PFSK-1 (cell line): ENCODE measurements around the gene FOXN4.

Experiments
- POLR2AphosphoS5 ChIP-seq: IDR thresholded peaks from 2 replicates; pipeline ENCODE4 v1.6.1; 2012; ENCODE audit warnings: low read depth, mild to moderate bottlenecking, control low read depth, low read length, moderate library complexity
- REST ChIP-seq, 2 experiments: IDR thresholded peaks; 2 replicates each; pipeline versions ENCODE4 v1.6.1 to v1.8.0; 2011 to 2012; ENCODE audit warnings: low read depth in 2 of 2, low read length in 2 of 2, control low read depth in 1 of 2, inconsistent platforms in 1 of 2, mild to moderate bottlenecking in 1 of 2, moderate library complexity in 1 of 2; ENCODE audit not compliant: insufficient read depth in 1 of 2
- SIN3A ChIP-seq: IDR thresholded peaks from 2 replicates; pipeline ENCODE4 v1.6.1; 2012; ENCODE audit warnings: mild to moderate bottlenecking, low read length, moderate library complexity, borderline replicate concordance; ENCODE audit not compliant: insufficient read depth

DNA sequence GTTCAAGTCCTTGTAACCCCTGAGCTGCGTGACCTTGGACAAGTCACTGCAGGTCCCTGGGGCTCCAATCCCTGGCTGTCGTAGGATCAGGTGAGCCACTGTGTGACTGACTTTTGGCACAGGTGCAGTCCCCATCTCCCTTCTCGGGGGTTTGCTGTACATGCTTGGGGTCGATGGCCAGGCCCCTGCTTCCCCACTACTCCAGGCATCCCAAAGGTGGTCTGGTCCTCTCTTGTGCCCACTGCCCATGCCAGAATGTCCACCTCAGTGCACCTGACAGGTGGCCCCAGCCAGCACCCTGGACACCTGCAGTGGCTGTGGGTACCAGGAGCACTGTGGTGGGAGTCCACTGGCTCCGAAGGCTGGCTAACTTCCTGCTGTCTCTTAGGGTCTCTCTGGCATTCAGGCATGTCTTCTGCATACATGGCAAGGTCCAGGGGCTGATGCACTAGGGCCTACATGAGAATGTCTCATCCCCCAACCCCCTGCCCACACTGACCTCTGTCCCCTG lies 14.7 kb downstream of the FOXN4 start:
- TF ChIP-seq SIN3A = no peak
- no peak for TF ChIP-seq POLR2AphosphoS5
- TF ChIP-seq REST (IDR thresholded peaks at IDR 0.05; ENCODE audit: insufficient read depth in 1 of 2, low read depth in 2 of 2, low read length in 2 of 2) = no peak
